Activated CD4-positive, alpha-beta T cell treated with anti-CD3 and anti-CD28 coated beads for 24 hours (primary cell): ENCODE data around the gene PLCL1.

Experiments
- DNase-seq, 2 donors: peaks; one replicate each; pipeline ENCODE4 v3.0.0-alpha.2; 2020; ENCODE audit warnings: low read depth in 2 of 2

PLCL1 gene

DNA sequence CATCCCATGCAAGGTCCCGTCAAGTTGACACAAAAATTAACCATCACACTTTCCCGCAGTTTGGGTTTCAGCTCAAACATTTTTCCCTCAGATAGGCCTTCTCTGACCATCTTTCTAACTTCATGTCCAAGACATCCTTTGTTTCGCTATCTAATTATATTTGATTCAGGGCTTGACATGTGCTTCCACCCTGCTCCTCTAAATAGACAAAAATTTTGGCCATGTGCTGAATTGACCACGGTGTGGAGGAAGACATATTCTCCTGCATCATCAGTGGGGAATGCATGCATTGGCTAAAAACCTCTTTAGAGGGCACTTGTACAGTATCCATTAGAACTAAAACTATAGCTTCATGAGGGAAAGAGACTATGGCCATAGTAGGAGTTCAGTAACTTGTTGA is 81.2 kb downstream of the PLCL1 start:
- DNase-seq: no peak

DNA sequence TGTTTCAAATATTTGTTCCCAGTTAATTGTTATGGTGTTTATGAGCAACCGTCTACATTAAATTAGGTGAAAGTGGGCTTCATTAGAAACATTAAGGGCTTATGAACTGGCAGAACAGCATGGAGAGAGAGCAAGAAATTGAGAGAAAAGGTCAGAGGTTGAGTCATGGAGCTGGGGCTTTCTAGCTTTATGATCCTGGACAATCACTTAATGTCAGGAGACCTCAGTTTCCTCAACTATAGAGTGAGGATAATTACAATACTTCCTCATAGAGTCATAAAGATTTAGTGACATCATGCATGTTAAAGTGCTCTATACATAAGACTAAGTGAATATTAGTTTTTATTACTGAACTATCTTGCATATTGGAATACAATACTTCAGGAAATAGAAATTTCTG is 83.9 kb downstream of the PLCL1 start:
- DNase-seq: no peak

DNA sequence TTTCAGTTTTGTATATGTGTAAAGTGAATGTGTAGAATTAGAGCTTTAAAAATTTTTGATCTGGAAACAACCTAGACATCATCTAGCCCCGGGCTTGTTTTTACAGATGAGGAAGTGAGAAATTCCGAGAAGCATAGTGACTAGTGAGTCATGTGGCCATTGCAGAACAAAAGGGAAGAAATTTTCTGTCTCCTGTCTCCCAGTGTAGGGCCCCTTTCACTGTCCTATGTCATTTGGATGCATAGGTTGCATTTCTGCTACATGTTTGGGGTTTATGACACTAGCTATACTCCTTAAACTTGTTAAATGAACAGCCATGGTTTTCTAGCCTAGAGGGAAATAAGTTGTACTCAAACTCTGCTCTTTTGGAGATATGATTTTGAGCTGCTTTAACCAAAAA is 84.6 kb downstream of the PLCL1 start:
- peak in 1 of 2 donors; percentile 15 for DNase-seq

DNA sequence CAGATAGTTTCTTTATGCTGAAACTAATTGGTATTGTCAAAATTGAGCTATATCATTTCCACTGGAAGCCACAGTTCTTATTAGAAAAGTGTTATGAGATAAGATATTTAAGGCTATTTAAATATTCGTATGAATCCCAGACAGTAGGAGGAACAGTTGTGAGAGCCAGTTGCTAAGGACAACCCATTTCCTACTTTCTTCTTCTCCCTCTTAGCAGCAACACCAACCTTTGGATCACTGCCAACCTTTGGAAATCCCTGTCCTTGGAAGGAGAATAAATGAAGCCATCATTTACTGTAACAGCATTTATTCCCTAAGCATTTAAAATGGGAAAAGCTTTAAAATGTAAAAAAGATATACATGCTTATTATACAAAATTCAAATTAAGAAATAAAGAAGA is 85.8 kb downstream of the PLCL1 start:
- no peak for DNase-seq

DNA sequence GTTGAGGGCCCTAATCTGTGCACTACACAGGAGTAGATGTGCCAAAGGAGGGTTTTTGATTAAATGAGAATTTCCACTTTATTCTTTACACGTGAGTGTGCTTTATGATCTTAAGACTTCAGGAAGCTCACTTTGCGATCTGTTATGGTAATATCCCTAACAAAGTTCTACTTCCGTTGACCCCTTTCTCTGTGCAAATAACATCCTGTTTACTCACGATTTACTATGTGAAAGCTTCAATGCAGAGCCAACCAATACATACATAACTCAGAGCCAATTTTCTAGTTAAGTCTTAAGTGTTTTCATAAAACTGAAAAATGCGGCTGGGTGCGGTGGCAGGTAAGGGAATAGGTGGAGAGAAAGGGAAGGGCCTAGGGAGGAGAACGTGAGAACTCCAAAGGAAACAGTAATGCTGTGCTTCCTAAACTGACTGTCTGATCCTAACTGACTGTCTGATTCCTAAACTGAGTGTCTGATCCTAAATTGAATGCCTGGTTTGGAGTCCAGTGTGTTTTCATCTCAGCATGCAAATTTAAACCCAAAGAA is 87.6 kb downstream of the PLCL1 start:
- DNase-seq: no peak

DNA sequence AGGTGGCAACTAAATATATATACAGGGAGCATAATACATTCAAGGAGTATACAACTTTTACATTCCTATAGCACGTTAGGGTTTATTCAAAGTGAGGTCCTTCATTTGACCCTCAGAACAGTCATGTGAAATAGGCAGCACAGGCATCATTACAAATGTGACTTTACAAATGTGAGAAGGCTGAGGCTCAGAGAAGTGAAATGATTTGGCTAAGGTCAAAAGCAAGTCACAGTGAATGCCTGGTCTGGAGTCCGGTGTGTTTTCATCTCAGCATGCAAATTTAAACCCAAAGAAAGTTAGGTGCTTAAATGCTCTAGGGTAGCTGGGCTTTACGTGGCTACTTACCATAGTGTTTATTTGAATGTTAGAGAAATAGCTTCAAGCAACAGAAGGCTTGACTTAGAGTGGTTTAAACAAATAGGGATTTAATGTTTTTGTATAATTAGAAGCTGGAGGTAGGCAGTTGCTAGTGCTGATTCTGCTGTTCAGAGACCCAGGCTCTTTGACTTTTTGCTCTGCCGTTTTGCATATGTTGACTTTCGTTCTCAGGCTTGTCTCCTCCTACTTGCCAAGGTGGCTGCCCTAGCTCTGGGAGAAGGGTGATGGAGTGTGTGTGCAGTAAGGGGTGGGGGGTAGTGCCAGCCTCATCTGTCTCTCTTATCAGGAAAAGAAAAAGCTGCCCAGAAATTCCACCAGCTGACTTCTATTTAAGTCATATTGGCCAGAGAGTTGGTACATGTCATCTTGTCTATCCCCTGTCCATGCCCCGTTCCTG is 89.2 kb downstream of the PLCL1 start:
- DNase-seq: no peak

DNA sequence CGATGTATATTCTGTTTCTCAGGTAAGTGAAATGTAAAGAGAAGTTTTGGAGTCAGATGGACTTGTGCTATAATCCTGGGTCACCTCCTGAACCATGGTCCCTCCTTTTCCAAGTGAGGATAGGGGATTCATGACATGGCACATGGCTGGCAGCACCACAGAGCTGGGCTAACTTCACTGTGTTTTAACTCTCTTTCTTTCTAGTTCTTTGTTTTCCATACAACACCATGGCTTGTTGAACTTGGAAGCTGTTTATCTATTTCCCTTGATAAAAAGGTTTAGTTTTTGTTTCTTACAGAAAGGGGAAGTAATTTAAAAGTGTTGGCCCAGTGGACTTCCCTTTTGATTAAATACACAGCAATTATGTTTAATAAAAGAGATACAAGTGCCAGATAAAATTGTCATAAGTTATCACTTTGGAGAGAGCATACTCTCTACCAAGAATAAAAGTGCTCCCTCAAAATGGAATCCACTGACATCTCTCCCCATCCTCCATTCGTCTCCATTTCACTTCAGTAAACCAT is 90.4 kb downstream of the PLCL1 start:
- no peak for DNase-seq

DNA sequence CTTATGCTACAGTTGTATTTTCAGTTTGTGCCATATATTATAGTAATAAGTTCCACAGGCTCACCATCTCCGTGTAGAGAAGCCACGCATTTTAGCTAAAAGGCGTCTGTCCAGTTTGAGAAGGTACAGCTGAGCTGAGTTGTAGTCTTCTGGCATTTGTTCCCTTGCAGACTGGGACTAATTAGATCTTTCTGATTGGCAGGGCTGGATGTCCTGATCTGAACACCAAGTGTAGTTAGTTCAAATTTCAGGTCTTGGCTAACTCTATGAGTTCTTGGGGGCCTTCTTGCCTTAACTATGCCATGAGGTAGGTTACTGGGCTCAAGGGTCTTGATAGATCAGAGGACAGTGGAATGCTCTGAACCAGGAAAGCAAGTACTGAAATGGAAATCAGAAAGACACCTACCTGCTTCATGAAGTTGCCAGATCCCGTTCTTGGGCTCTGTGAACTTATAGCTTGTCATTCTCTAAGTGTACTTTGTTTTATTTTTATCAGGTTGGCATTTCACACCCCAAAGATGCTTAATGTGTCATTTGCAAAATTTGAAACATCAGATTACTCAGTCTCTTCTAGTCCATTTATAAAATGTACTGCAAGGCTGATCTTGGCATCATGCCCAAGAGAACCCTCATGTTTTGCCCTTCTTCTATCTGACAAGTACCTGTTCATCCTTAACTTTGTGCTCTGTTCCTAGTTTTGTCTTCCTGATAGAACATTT is 93.7 kb downstream of the PLCL1 start:
- no peak for DNase-seq

DNA sequence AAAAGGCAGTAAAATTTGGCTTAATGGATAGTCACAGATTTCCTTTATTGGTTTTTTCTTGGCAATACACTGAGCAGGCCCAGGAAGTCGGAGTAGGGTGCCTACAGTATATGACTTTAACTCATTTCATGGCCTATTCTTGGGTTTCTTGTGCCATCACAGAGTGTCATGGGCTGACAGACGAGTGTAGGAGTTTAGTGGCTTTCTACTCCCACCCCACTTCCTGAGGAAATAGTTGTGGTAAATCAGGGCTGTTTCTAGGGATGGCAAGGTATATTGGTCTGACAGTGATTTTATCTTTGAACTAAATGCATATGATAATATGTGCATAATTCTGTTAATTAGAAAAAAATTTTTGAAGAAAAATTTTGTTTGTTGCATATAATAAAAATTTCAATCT is 100.1 kb downstream of the PLCL1 start:
- DNase-seq: peak in 1 of 2 donors; percentile 28

DNA sequence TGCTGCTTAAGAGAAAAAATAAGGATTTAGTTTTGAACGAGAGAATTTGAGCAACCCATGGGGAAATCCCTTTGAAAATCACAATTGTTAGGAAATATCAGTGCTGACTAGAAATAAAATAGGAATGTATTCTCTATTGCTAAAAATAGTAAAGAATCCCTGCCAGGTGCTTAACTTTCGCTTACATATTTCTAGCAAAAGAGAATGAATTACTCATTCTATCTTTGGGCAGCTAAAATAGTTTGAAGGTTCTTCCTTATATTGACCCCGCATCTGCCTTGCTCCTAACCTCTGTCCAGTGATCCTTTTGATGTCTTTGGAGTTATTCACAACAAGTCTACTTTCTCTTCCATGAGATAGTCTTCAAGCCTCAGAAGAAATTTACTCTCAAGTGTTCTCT is 103.8 kb downstream of the PLCL1 start:
- no peak for DNase-seq

DNA sequence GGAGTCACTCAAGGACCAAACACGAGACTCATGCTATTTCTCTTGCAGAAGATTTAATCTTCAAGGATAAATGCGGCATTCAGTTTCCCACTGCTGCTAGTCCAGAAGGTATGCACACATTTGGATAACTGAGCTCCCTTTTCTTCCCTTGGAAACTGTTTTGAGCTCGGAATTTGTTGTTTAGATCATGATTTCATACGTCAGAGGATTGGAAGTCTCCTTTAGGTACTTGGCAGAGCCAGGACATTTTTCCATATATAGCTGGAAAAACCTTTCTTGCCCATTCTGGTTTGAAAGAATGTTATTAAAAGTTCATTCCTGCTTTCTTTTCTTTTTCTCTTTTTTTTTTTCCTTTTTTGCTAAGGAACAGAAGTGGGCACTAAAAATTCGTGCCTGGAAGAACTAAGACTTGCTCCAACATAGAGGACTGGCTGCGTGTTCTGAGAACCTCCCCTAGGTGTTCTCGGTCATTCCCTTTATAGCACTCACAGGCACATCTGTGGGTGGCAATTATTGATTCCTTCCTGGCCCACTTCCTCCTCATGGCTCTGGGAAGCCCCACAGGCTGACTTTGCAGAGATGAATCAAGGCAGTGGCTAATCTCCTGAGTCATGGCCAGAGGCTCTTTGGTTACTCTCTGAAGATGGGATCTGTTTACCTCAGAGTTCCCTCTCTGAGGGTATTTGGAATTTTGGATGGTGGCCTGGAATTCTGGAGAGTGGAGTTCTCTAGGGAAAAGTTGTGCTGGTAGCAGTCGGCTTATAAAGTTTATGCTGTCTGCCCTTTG is 104.8 kb downstream of the PLCL1 start:
- no peak for DNase-seq

DNA sequence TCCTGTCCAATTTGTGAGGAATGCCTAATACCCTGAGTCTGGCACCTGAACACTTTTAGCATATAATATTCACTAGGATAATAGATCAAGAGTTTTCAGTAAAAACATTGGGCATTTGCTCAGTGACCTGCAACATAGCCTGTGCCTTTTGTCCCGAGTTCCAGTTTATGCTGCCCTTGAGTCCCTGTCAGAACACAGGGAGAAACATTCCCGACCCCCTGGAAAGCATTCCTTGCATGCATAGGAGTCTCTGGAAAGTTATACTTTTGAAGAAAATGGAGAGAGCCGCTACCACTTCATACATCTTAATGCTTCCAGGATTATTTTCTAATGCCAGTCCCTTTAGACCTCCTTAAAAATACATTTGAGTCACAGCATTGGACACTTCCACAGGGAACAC is 107.3 kb downstream of the PLCL1 start:
- DNase-seq: no peak

DNA sequence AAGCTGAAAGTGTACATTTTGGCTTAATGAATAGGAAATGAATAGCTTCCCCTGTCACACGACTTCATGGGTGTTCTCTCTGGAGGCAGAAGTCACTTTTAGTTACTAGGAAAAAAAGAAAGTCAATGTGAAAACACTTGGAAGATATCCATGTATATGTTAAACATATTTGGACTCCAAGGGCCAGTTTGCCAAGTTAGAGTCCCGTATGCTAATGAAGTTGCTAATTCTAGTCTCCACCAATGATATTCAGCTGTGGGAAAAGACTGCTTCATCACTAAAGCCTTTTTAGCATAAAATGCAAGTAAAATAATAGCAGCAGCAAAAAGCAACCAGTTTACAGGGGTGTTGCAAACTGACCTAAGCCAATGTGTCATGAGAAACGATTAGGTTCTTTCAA is 108.7 kb downstream of the PLCL1 start:
- no peak for DNase-seq

DNA sequence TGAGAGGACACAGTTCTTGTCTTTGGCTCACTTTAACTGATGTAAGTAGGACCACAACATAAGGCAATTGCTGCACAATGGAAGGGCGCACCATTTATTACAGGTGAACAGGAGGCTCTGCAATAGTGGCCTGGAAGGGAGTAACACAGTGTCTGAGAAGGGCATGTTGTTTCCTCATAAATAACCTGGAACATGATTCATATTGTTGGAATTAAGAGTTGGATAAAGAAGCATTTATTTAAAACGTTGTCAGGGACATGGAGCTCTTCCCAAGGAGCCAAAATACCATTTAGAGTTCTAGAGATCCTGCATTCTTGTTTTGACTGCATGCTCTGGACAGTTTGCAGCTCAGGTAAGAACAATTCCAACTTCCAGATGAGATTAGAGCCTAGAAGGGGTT is 110.4 kb downstream of the PLCL1 start:
- no peak for DNase-seq

DNA sequence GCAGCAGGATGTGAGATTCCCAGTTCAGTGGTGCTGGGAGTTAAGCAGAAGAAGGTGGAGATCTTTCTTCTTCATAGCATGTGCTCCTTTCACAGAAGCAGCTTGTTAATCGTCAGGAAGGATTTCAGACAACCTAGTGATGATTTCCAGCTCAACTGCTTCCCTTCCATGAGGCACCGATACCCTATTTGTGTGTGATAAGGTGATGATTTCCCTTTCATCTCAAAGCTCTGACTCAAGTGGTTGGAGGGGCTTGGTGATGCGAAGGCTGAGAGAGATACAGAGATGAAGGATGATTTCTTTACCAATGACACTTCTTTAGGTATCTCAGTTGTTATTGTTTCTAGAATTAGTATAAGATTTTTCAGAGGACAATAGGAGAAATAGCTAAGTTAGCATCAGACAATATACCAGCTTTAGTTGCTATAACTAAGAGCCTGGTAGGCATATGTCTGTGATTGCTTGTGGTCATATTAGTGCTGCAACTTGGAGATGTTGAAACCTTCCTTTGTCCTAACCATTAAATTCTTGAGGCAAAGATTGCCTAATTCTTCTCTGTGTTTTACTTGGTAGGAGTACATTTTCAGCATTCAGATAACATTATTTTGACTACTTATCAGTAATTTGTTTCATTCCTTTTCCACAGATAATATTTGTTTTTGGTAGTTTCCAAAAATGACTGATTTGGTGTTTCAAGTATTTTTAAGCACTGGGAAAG is 111.3 kb downstream of the PLCL1 start:
- no peak for DNase-seq

DNA sequence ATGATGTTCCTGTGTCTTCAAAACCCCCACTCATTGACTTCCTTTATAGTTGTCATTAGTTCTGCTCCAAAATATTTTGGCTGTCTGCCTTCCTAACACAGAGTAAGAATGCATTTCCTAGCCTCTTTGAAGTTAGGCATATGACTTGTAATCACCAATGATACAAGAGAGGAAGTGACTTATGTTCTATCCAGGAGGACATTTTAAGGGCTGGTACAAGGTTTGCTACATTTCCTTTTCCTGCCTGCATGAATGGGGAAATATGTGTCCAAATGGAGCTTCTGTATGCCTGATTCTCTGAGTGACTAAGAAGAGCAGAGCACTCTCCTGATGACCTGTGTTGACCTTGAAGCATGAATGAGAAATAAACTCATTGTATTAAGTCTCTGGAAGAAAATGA is 115.1 kb downstream of the PLCL1 start:
- DNase-seq: no peak

DNA sequence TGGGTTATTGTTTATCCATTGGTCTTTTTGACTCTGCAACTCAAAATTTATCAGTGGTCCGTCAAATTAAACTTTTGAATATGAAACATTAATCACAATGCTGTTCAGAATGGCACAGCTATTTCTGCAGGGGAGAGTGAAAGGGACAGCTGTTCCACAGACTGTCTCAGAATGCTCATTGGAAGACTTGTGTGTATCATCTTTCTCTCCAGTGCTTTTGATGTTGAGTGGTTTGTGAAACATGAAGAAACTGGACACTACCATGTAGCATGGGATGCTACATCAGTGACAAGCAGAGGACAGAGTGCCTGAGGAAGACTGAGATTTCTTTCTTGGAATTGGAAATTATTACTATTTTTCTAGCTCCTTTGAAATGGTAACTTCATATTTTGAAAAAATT is 115.7 kb downstream of the PLCL1 start:
- no peak for DNase-seq

DNA sequence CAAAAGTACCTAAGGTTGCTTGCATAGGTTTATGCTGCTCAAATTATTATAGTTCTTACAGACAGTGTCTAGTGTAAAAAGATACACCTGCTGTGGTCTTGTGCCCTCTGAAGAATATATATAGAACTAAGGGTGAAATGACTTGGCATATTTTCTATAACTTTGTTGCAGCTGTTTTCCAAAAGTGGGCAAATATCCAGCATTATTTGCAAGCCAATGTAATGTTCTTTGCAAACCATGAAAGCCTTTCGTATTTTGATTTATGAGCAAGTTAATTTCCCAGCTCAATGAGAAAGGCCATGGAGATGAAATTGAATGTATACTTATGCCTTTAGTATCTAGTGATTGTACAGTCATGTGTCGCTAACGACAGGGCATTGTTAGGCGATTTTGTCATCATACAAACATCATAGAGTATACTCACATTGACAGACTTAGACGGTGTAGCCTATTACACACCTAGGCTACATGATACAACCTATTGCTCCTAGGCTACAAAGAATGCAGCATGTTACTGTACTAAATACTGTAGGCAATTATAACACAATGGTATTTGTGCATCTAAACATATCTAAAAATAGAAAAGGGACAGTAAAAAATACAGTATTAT is 116.3 kb downstream of the PLCL1 start:
- DNase-seq: no peak

DNA sequence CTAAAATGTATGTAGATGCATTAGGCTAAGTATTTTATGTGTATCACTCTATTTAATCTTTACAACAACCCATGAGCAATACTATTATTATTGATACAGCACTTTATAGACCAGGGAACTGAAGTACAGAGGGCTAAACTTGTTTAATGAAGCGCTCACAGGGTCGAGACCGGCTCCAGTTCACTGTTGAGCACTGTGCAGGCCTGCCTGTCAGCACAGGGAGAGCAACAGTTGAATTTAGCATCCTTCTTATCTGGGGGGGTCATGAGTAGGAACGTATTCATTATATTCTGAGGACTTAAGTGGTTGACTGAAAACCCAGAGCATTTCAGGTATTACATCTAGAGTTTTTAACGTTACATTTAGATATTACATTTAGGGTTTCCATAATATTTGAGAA is 120.1 kb downstream of the PLCL1 start:
- DNase-seq: no peak

DNA sequence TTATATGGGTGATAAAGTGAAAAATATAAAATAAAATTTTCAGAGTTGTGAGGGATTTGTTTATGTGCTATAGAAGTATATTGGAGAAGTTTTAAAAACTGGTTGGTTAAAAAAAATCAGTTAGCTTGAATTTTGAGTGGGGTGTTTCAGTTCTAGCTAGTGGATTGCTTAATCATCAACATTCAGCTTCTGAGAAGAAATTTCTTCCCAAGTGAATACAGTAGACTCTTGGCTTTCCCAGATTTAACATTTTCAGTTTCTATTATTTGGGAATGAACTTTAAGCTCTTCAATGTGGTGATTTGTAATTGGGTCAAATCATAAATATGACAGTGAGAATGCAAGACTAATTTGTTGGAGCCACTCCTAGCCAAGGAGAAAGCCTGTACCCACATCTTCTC is 120.8 kb downstream of the PLCL1 start:
- DNase-seq: no peak

DNA sequence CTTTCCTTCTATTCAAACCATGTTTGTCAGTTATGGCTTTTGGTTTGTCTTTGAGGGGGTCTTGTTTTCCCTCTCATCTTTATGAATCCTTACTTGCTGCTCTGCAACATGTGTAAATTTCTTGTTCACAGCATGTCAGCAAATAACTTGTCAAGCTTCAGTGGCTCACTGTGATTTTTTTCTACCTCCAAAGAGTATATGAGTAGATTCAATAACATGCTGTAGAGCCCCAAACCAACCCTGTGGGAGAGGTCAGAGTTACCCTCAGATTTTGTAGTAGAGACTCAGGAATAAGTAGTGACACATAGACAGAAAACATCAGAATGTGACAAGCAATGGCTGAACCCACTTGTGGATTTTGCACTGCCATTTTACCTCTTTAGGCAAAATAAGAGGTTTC is 121.6 kb downstream of the PLCL1 start:
- DNase-seq: no peak
